Erythroblast (primary cell): ENCODE data around the gene MATCAP1.

Experiments
- GATA1 ChIP-seq: IDR thresholded peaks from 2 replicates; pipeline ENCODE4 v1.6.1; 2011; ENCODE audit warnings: low read depth, mild to moderate bottlenecking, control low read depth, low read length, moderate library complexity
- POLR2A ChIP-seq: IDR thresholded peaks from 2 replicates; pipeline ENCODE4 v1.6.1; 2011; ENCODE audit warnings: mild to moderate bottlenecking, low read length

DNA sequence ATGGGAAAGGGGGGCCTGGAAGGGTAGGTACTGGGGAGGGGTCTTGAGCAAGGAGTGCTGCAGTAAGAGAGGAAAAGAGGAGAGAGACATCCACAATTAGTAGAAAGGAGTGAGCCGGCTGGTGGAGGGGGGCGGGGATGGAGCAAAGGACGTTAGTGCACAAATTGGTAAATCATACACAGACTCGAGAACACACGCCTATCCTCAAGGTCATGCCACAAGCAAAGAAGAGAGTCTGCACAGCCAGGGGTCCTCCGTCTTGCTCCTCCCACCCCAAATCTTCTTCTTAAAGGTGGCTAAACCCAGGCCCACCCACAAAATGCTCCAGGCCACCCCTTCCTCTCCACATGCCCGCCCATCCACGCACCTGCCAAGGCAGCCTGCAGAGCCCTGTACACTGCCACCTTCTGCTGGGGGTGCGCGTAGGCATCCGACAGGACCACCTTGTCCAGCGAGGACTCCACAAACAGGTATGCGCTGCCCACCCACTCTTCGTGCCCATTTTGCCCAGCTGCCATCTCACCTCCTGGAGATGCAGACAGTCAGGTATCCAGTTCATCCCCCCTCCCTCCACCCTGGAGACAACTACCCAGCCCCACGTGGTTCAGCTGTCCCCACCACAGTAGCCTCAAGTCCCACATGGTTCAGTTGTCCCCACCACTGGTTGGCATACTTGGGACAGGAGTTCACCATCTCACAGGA lies 27.5 kb downstream of the MATCAP1 start:
- no peak for TF ChIP-seq POLR2A
- TF ChIP-seq GATA1: no peak
